IMR-90 (cell line): ENCODE results near the gene KRTAP19-8. TPM values are rescaled to one million over a fixed set of nuclear protein-coding genes. Genes with fewer than 3 reads are reported as not detected.

Experiments
- ATAC-seq: fragments of 200-7000 bp; cut with Tn5 transposase; 2 replicates; pipeline ENCODE4 v1.9.1; 2020; ENCODE audit warnings: low read depth, mild to moderate bottlenecking, moderate library complexity
- BruUV-seq: library from RNA; stranded (reverse); fragments of 400-500 nt; replicated peaks from 2 replicates; lab custom pipeline; 2021; lab: Mats Ljungman, UMichigan
- CTCF ChIA-PET: fragments of 300-600 bp; formaldehyde crosslinking; extraction: SDS; loops from one replicate; lab custom pipeline; 2021; ENCODE audit warnings: antibody characterized with exemption; lab: Yijun Ruan, JAX
- POLR2A ChIA-PET: fragments of 300-600 bp; sonication (Branson Sonifier 250); formaldehyde crosslinking; loops from one replicate; lab custom pipeline; 2022; ENCODE audit warnings: antibody characterized with exemption; ENCODE audit not compliant: unreplicated experiment; lab: Charles Lee
- DNase-seq: peaks from one replicate; pipeline ENCODE4 v3.0.0; 2013
- H2AFZ ChIP-seq: replicated peaks from 2 replicates; pipeline ENCODE3; 2013; ENCODE audit warnings: low read length, mild to moderate bottlenecking; ENCODE audit not compliant: poor library complexity
- H2AK5ac ChIP-seq: 2 replicates; pipeline ENCODE4 v1.6.1; 2013; ENCODE audit warnings: low read depth, low read length, inconsistent platforms
- H2AK9ac ChIP-seq: replicated peaks from 2 replicates; pipeline ENCODE3; 2013; ENCODE audit warnings: mild to moderate bottlenecking, low read depth, low read length, moderate library complexity; ENCODE audit not compliant: poor library complexity
- H2BK120ac ChIP-seq: 2 replicates; pipeline ENCODE4 v1.6.1; 2013; ENCODE audit warnings: low read depth, low read length, inconsistent platforms
- H2BK15ac ChIP-seq: 3 replicates; pipeline ENCODE4 v1.6.1; 2013; ENCODE audit warnings: low read depth, low read length, inconsistent platforms
- H2BK20ac ChIP-seq: 2 replicates; pipeline ENCODE4 v1.6.1; 2013; ENCODE audit warnings: low read depth, mild to moderate bottlenecking, inconsistent platforms, low read length, moderate library complexity
- H2BK5ac ChIP-seq: 2 replicates; pipeline ENCODE4 v1.6.1; 2013; ENCODE audit warnings: mild to moderate bottlenecking, low read depth, low read length, inconsistent platforms; ENCODE audit not compliant: poor library complexity, severe bottlenecking
- H3K14ac ChIP-seq: replicated peaks from 2 replicates; pipeline ENCODE4 v1.6.1; 2013; ENCODE audit warnings: low read depth, low read length, inconsistent platforms
- H3K18ac ChIP-seq: 2 replicates; pipeline ENCODE4 v1.6.1; 2013; ENCODE audit warnings: low read depth, low read length, control low read depth
- H3K23ac ChIP-seq: 2 replicates; pipeline ENCODE4 v1.6.1; 2013; ENCODE audit warnings: low read depth, low read length, inconsistent platforms
- H3K27ac ChIP-seq: 2 replicates; pipeline ENCODE4 v1.5.1; 2013; ENCODE audit warnings: mild to moderate bottlenecking, control low read depth, low read length; ENCODE audit not compliant: insufficient read depth
- H3K27me3 ChIP-seq: 2 replicates; pipeline ENCODE4 v1.6.1; 2013; ENCODE audit warnings: low read length; ENCODE audit not compliant: control insufficient read depth, insufficient read depth
- H3K36me3 ChIP-seq: 2 replicates; pipeline ENCODE4 v1.6.1; 2013; ENCODE audit warnings: low read length, mixed read lengths; ENCODE audit not compliant: control insufficient read depth, insufficient read depth
- H3K4ac ChIP-seq: 2 replicates; pipeline ENCODE4 v1.6.1; 2013; ENCODE audit warnings: low read depth, low read length, inconsistent platforms
- H3K4me1 ChIP-seq: 2 replicates; pipeline ENCODE4 v1.6.1; 2013; ENCODE audit warnings: low read length, mixed read lengths; ENCODE audit not compliant: control insufficient read depth, insufficient read depth
- H3K4me2 ChIP-seq: 2 replicates; pipeline ENCODE4 v1.6.1; 2013; ENCODE audit warnings: low read depth, mild to moderate bottlenecking, control low read depth, low read length, moderate library complexity
- H3K4me3 ChIP-seq: 2 replicates; pipeline ENCODE4 v1.5.1; 2013; ENCODE audit warnings: low read depth, mild to moderate bottlenecking, control low read depth, low read length, moderate library complexity; ENCODE audit not compliant: insufficient read depth
- H3K56ac ChIP-seq: 2 replicates; pipeline ENCODE4 v1.6.1; 2013; ENCODE audit warnings: low read length, inconsistent platforms; ENCODE audit not compliant: insufficient read depth; ENCODE audit errors: extremely low read depth
- H3K79me1 ChIP-seq, 2 experiments: 2 replicates each; pipeline ENCODE4 v1.6.1; 2013; ENCODE audit warnings: low read length in 2 of 2, inconsistent platforms in 1 of 2, low read depth in 1 of 2
- H3K9ac ChIP-seq: 2 replicates; pipeline ENCODE4 v1.6.1; 2013; ENCODE audit warnings: low read depth, low read length, control low read depth
- H3K9me1 ChIP-seq: 2 replicates; pipeline ENCODE4 v1.6.1; 2013; ENCODE audit warnings: low read length, inconsistent platforms; ENCODE audit not compliant: insufficient read depth
- H3K9me3 ChIP-seq: 2 replicates; pipeline ENCODE4 v1.6.1; 2013; ENCODE audit warnings: low read length; ENCODE audit not compliant: control insufficient read depth, insufficient read depth
- H4K20me1 ChIP-seq: 2 replicates; pipeline ENCODE4 v1.6.1; 2013; ENCODE audit warnings: low read length, inconsistent platforms; ENCODE audit not compliant: insufficient read depth
- H4K5ac ChIP-seq: 2 replicates; pipeline ENCODE4 v1.6.1; 2013; ENCODE audit warnings: mild to moderate bottlenecking, low read depth, low read length, control low read depth
- H4K8ac ChIP-seq, 2 experiments: 2 replicates each; pipeline ENCODE4 v1.6.1; 2013; ENCODE audit warnings: low read depth in 2 of 2, low read length in 2 of 2, control low read depth in 1 of 2, inconsistent platforms in 1 of 2
- H4K91ac ChIP-seq: 2 replicates; pipeline ENCODE4 v1.6.1; 2013; ENCODE audit warnings: low read depth, low read length, inconsistent platforms; ENCODE audit not compliant: insufficient read depth
- BHLHE40 ChIP-seq: fragments of 150-350 bp; IDR thresholded peaks from 2 replicates; pipeline ENCODE4 v1.6.1; 2016; ENCODE audit warnings: mild to moderate bottlenecking, low read depth, low read length
- MAZ ChIP-seq: IDR thresholded peaks from 2 replicates; pipeline ENCODE4 v1.6.1; 2012; ENCODE audit warnings: low read depth, mild to moderate bottlenecking, low read length, improper control_type of control experiment, moderate library complexity, borderline replicate concordance
- MXI1 ChIP-seq: IDR thresholded peaks from 2 replicates; pipeline ENCODE4 v1.6.1; 2012; ENCODE audit warnings: low read depth, mild to moderate bottlenecking, low read length, moderate library complexity, borderline replicate concordance
- NFE2L2 ChIP-seq: fragments of 150-350 bp; IDR thresholded peaks from 2 replicates; pipeline ENCODE4 v1.6.1; 2016; ENCODE audit warnings: low read depth, mild to moderate bottlenecking, low read length
- RFX5 ChIP-seq: IDR thresholded peaks from 2 replicates; pipeline ENCODE4 v1.8.0; 2012; ENCODE audit warnings: low read depth, mild to moderate bottlenecking, low read length, moderate library complexity
- whole genome bisulfite sequencing, 2 experiments: methylation state at CpG; one replicate each; pipeline versions ENCODE4 v1.1.5 to v1.1.7; 2013; ENCODE audit warnings: missing lambda C conversion rate in 2 of 2; ENCODE audit not compliant: insufficient read length in 1 of 2; ENCODE audit errors: extremely low coverage in 2 of 2; 5-methylcytosine and 5-hydroxymethylcytosine counted together
- dilution Hi-C: fragments of 300-500 bp; cut with HindIII; formaldehyde crosslinking; loops from one replicate; pipeline ENCODE4 v1.14.3; 2018; ENCODE audit warnings: low sequenced_read_pairs; ENCODE audit not compliant: unreplicated experiment
- in situ Hi-C: fragments of 300-500 bp; cut with MboI; formaldehyde crosslinking; loops from 3 replicates; pipeline ENCODE4 v1.14.3; 2019; ENCODE audit warnings: low sequenced_read_pairs, inconsistent platforms, mixed read lengths
- intact Hi-C: fragments of 100-400 bp; cut with micrococcal nuclease; formaldehyde crosslinking; loops from 2 replicates; pipeline ENCODE4 v1.10.0; 2022
- polyA plus RNA-seq, 3 experiments: library from polyadenylated mRNA; depleted of rRNA; stranded (reverse); fragments of >200 nt; gene quantifications; 2 replicates each; pipeline ENCODE4 v1.2.3, GENCODE V29; 2012; ENCODE audit warnings: low replicate concordance in 1 of 3
- total RNA-seq: library from RNA; depleted of rRNA; stranded (reverse); fragments of >200 nt; gene quantifications from 2 replicates; pipeline ENCODE4 v1.2.3, GENCODE V29; 2012
- TF ChIP-seq, protein P1 (sequence below): fragments of 150-350 bp; IDR thresholded peaks from 2 replicates; pipeline ENCODE4 v1.6.1; 2016; ENCODE audit warnings: low read depth, mild to moderate bottlenecking, low read length, moderate library complexity, borderline replicate concordance

The KRTAP19-8 gene
- total and polyA plus RNA-seq, 2 of the 4 experiments (the other 2 are of a cell fraction) = not detected

DNA sequence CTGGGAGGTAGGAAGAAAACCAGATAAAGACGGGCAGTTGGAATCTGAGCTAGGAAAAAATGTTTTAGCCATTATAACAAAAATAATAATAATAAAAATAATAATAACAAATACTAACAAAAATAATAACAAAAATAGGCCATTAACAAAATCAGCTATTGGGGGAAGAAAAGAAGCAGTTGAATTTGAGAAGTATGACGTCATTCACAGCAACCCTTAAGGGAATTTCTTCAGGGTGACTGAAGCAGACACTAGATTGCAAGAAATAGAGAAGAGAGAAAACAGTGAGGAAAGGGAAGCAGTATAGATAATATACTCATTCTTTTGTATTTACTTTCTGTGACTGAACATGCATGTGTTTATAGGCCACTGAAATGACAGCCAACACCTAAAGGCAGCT lies 20.0 kb downstream of the KRTAP19-8 start:
- ChIA-PET POLR2A (interaction anchor here (0.6 kb wide), 1 partner anchor 95 kb away, joined by 3 read pairs; no protein-coding TSS in a partner anchor), CTCF (no interaction called here)
- Histone ChIP-seq H3K9me1 (no peaks in the 10 kb centered on the region), H3K18ac (no peak overlapping the region), H3K56ac (no peak overlapping the region), H2AFZ (no peak overlapping the region), H2BK15ac (no peak overlapping the region), H3K4me2 (no peak overlapping the region), H2AK9ac (no peak overlapping the region), H3K27ac (no peak overlapping the region), H4K5ac (no peak overlapping the region), H2BK5ac (no peak overlapping the region), H3K4me3 (no peak overlapping the region), H3K4ac (no peak overlapping the region), H3K9ac (no peak overlapping the region), H2BK120ac (no peak overlapping the region), H3K36me3 (no peaks in the 10 kb centered on the region), H3K4me1 (no peaks in the 10 kb centered on the region), H2AK5ac (no peak overlapping the region), H4K20me1 (no peaks in the 10 kb centered on the region), H3K79me1 (no peaks in the 10 kb centered on the region), H3K9me3 (peaks cover 18% of the 10 kb centered on the region), H4K91ac (no peak overlapping the region), H3K27me3 (no peaks in the 10 kb centered on the region), H4K8ac (no peak overlapping the region), H2BK20ac (no peak overlapping the region), H3K14ac (no peak overlapping the region), H3K23ac (no peak overlapping the region)
- no peak for DNase-seq
- no CpG with 5 or more reads among the region's 2 CpGs for WGBS, 2 experiments
- dilution Hi-C loops = no loop called here
- ATAC-seq = no peak
- in situ Hi-C loops = no loop called here
- TF ChIP-seq NFE2L2 (no peak), MXI1 (no peak), BHLHE40 (no peak), MAZ (no peak), RFX5 (no peak)
- TF ChIP-seq, protein P1, sequence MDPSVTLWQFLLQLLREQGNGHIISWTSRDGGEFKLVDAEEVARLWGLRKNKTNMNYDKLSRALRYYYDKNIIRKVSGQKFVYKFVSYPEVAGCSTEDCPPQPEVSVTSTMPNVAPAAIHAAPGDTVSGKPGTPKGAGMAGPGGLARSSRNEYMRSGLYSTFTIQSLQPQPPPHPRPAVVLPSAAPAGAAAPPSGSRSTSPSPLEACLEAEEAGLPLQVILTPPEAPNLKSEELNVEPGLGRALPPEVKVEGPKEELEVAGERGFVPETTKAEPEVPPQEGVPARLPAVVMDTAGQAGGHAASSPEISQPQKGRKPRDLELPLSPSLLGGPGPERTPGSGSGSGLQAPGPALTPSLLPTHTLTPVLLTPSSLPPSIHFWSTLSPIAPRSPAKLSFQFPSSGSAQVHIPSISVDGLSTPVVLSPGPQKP = no peak
- BruUV-seq = no TSS peak
- intact Hi-C loops = no loop called here
